Cardiac muscle cell (in vitro differentiated cells and primary cell): ENCODE measurements around the gene ZSWIM6. TPM values are rescaled to one million over a fixed set of nuclear protein-coding genes. Genes with fewer than 3 reads are reported as not detected.

Source experiments
- DNase-seq, 2 donors: peaks; one replicate each; pipeline versions ENCODE4 v3.0.0 to v3.0.0-alpha.2; 2010 to 2017; ENCODE audit warnings: low read depth in 1 of 2, low spot score in 1 of 2
- H3K27ac ChIP-seq: fragments of 200-600 bp; sonication (generic); 2 replicates; pipeline ENCODE4 v1.5.1; 2016
- H3K27me3 ChIP-seq: fragments of 200-600 bp; sonication (generic); 2 replicates; pipeline ENCODE4 v1.6.0; 2016; ENCODE audit warnings: control low read depth
- H3K36me3 ChIP-seq: fragments of 200-600 bp; sonication (generic); 2 replicates; pipeline ENCODE4 v1.5.1; 2016; ENCODE audit warnings: control low read depth
- H3K4me1 ChIP-seq: fragments of 200-600 bp; sonication (generic); 2 replicates; pipeline ENCODE4 v1.8.1; 2017; ENCODE audit warnings: low read depth, mild to moderate bottlenecking, mixed run types
- H3K4me3 ChIP-seq: fragments of 200-600 bp; sonication (generic); 2 replicates; pipeline ENCODE4 v1.5.1; 2016; ENCODE audit warnings: mild to moderate bottlenecking
- H3K9me3 ChIP-seq: fragments of 200-600 bp; sonication (generic); 2 replicates; pipeline ENCODE4 v1.5.1; 2017; ENCODE audit warnings: low read depth, mild to moderate bottlenecking, control low read depth
- polyA plus RNA-seq: library from polyadenylated mRNA; unstranded; fragments of >200 nt; fragmentation: Nextera tagmentation; extraction: Ambion mirVana; gene quantifications from 2 replicates; pipeline ENCODE4 v1.2.1, GENCODE V29; 2016
- total RNA-seq: library from RNA; depleted of rRNA; stranded (reverse); fragments of >200 nt; gene quantifications from 2 replicates; pipeline ENCODE4 v1.2.3, GENCODE V29; 2016
- TF ChIP-seq, protein P1 (sequence below): IDR thresholded peaks from 2 replicates; pipeline ENCODE4 v1.5.1; 2012; ENCODE audit warnings: low read depth, mild to moderate bottlenecking, low read length

The ZSWIM6 gene
- total and polyA plus RNA-seq, 2 experiments from 2014 or later, result 3.4 to 8.3 TPM

DNA sequence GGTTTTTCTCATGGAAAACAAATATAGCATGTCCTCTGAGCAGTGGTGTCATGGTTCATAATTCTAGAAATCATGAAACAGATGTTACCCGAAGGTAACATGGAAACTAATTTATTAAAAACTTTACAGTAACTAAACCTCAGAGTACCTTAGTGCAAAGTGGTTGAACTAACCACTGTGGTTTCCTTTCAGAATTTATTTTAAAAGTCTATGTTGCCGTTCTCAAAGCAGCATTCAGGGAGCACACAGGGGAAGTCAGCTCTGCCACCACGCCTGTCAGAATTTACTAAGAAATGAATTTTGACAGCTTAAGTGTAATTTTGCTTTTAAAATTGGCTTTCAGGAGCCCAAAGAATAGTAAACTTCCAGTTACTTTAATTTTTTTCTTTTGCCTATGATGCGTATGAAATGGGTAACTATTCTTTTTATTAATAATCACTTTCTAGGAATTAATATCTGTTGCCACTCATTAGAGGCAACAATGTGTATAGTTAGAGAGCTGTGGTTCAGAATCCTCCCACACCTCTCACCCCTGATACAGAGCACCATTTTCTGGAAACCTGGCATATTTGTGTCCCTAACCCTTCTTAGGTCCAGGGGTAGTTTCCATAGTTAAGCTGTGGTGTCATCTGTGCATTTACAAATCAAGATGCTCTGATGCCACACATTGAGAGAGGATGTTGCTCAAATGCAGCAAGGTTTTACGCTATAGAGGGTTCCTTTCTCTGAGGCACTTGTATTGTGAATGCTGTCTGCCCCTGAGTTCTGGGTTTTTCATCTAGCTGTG, 202.6 kb downstream of the ZSWIM6 start:
- no peak overlapping the region for H3K4me3 ChIP-seq
- no peaks in the 10 kb centered on the region for H3K9me3 ChIP-seq
- H3K4me1 ChIP-seq, result no peaks in the 10 kb centered on the region
- no peak for DNase-seq
- H3K27me3 ChIP-seq, result no peaks in the 10 kb centered on the region
- no peak overlapping the region for H3K27ac ChIP-seq
- H3K36me3 ChIP-seq, result peaks cover 21% of the 10 kb centered on the region
- TF ChIP-seq, protein P1, sequence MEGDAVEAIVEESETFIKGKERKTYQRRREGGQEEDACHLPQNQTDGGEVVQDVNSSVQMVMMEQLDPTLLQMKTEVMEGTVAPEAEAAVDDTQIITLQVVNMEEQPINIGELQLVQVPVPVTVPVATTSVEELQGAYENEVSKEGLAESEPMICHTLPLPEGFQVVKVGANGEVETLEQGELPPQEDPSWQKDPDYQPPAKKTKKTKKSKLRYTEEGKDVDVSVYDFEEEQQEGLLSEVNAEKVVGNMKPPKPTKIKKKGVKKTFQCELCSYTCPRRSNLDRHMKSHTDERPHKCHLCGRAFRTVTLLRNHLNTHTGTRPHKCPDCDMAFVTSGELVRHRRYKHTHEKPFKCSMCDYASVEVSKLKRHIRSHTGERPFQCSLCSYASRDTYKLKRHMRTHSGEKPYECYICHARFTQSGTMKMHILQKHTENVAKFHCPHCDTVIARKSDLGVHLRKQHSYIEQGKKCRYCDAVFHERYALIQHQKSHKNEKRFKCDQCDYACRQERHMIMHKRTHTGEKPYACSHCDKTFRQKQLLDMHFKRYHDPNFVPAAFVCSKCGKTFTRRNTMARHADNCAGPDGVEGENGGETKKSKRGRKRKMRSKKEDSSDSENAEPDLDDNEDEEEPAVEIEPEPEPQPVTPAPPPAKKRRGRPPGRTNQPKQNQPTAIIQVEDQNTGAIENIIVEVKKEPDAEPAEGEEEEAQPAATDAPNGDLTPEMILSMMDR, result no peak

DNA sequence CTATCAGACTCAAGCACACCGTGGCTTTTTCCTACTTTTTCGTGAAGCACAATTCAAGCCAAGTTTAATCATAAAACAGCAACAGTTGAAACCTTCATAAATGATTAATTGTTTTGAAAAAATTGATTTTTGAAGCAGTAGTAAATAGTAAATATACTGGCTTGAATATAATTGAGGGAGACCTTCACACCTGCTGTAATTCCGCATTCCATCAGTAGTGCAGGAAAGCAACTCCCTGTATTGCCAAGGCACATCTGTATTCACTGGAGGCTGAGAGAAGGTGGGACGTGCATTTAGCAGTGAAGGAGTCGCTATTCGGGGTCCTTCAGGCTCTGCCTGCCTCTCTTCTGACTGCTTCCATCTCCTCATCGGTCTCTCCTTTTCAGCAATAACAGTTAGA, 203.8 kb downstream of the ZSWIM6 start:
- Histone ChIP-seq H3K27ac (no peak overlapping the region), H3K36me3 (peaks cover 21% of the 10 kb centered on the region), H3K9me3 (no peaks in the 10 kb centered on the region), H3K4me1 (no peaks in the 10 kb centered on the region), H3K4me3 (no peak overlapping the region), H3K27me3 (no peaks in the 10 kb centered on the region)
- no peak for DNase-seq
- TF ChIP-seq, protein P1, result no peak

DNA sequence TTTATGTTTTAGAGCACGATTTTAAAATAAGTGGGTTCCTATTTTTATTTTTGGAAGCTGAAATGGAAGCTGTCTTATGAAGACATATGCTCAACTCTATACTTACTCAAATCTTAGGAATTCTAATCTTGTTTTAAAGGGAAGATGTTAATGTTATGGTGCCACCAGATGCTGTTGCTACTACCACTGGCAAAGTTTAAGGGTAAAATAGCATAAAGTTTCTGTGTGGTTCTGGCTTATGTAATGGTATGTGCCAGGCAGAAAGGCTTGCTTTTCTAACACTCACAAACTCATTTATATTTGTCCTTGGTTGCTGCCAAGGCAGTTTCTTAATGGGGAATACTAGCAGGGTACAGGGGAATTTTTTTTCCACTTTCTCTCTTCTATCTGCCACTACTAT, 204.9 kb downstream of the ZSWIM6 start:
- H3K4me1 ChIP-seq, result no peaks in the 10 kb centered on the region
- no peak overlapping the region for H3K4me3 ChIP-seq
- H3K27me3 ChIP-seq, result no peaks in the 10 kb centered on the region
- no peak overlapping the region for H3K27ac ChIP-seq
- H3K9me3 ChIP-seq, result no peaks in the 10 kb centered on the region
- TF ChIP-seq, protein P1, result no peak
- peaks cover 22% of the 10 kb centered on the region for H3K36me3 ChIP-seq
- no peak for DNase-seq

DNA sequence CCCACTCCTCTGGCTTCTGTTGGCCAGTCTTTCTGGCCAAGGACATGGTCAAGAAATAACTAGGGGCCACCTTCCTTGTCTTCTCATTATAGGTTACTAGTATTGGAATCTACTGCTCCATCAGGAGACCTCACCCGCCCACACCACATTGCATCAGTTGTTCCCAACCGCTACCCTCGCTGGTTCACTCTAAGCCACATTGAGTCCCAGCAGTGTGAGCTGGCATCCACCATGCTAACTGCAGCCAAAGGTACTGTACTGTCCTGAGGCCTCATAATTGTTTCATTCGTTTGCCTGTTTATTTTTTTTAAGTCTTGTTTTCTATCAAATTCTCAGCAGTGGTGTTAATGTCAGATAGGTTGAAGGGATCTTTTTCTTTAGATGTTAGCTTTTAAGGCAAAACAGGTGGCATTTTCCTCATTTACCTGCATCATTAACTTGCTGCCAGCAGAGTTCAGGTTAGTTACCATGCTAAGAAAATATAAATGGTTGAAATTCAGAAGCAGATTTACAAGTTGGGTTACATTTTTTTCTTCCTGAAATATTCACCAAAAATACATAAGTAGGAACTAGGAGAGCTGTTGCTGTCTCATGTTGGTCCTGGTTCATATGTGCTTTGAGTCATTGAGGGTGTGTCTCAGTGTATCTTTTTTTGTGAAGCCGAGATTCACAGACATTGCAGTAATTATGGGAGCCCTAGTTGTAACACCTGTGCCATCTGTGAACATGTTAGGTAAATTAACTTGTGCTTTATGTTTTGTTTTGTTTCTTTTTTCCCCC, 206.9 kb downstream of the ZSWIM6 start:
- TF ChIP-seq, protein P1, result no peak
- DNase-seq, result no peak
- Histone ChIP-seq H3K36me3 (peaks cover 39% of the 10 kb centered on the region), H3K27ac (no peak overlapping the region), H3K4me3 (no peak overlapping the region), H3K9me3 (no peaks in the 10 kb centered on the region), H3K4me1 (no peaks in the 10 kb centered on the region), H3K27me3 (no peaks in the 10 kb centered on the region)

DNA sequence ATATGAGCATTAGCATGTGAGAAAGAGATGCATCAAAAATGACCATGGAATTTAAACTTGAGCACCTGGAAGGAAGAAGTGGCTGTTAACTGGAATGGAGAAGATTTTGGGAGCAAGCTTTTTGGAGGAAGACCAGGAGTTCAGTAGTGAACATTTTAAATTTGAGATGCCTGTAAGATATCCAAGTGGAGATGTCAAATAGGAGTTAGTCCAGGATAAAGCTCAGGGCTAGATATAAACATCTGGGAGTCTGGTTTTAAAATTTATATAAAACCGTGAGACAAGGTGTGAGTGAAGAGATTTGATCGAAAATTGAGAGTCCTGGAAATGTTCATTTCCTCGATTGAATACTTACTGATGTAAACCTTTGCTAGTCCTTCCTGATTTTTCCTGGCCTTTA, 217.5 kb downstream of the ZSWIM6 start:
- Histone ChIP-seq H3K9me3 (no peaks in the 10 kb centered on the region), H3K4me1 (peaks cover 14% of the 10 kb centered on the region), H3K27ac (no peak overlapping the region), H3K36me3 (peaks cover 2% of the 10 kb centered on the region), H3K4me3 (no peak overlapping the region), H3K27me3 (no peaks in the 10 kb centered on the region)
- TF ChIP-seq, protein P1, result no peak
- no peak for DNase-seq
